Measurements from ENCODE around the gene SESTD1.
"Not testable (repeated sequence)": the region's sequence is repeated elsewhere in the genome, so short reads cannot be mapped to it uniquely, and the experiment has no call there.

The SESTD1 gene

DNA sequence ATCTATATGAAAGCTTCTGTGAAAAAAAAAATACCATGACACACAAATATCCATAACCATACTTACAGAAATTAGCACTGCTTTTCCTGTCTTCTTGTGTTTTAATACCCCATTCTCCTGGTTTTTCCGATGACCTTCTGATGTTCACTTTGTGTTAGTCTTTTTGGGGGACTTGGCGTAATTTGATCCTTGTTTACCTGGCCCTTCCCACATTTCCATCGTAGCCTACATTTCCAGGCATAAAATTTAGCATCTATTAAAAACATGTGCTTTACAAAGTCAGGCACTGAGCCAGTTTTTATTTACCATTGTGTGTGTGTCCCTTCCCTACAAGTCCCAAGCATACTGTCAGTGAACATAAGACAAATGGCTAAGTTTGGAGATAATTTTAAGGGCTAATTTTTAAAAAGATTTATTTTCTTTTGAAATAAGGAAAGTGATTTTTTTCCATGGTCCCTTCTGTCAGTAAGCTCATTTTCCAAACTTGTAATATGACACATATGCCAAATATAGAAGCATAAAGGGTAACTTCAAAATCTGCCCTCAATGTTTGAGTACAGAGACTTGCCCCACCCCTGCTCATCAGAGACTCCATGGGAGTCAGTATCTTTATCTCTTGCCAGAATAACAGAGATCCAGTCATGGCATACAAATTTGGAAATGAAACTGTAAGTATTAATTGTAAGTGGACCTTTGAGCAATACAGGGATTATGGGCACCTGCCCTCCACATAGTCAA, 27.3 kb downstream of the SESTD1 start:
- Histone ChIP-seq H3K36me3 (ENCODE audit: insufficient read depth, low read length) (no peaks in the 10 kb centered on the region), H3K9me3 (ENCODE audit: control insufficient read depth, insufficient read depth, low read length) (no peaks in the 10 kb centered on the region), H3K4me1 (ENCODE audit: insufficient read depth, low read length) (peaks cover 29% of the 10 kb centered on the region), H3K9ac (ENCODE audit: low read depth, low read length) (no peak overlapping the region)

DNA sequence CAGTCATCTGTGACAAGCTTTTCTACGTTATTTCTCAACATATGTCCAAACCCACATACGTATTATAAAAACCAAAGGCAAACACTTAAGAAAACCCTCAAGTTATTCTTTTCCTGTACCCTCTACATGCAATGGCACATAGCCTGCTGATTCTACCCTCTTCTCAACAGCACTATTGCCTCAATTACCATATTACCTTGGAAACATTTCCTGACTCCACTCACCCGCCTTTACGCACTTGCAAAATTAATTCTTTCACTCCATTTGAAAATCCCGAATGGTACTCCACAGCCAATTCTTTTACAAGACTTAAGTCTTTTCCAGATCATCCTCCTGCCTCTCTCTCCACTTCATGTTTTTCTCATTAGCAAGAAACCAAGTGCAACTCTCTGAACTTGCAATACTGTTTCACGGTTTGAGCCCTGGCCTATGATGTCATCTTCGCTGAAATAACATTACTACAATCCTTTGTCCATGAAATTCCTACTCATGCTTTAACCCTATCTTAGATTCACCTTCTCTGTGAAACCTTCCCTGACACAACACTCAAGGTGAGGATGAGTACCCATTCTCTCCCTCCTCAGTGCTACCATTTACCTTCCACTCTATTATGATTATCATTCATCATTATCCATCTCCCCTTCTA, 29.0 kb downstream of the SESTD1 start:
- Histone ChIP-seq H3K9ac (ENCODE audit: low read depth, low read length) (no peak overlapping the region), H3K4me1 (ENCODE audit: insufficient read depth, low read length) (peaks cover 29% of the 10 kb centered on the region), H3K36me3 (ENCODE audit: insufficient read depth, low read length) (no peaks in the 10 kb centered on the region), H3K9me3 (ENCODE audit: control insufficient read depth, insufficient read depth, low read length) (no peaks in the 10 kb centered on the region)

DNA sequence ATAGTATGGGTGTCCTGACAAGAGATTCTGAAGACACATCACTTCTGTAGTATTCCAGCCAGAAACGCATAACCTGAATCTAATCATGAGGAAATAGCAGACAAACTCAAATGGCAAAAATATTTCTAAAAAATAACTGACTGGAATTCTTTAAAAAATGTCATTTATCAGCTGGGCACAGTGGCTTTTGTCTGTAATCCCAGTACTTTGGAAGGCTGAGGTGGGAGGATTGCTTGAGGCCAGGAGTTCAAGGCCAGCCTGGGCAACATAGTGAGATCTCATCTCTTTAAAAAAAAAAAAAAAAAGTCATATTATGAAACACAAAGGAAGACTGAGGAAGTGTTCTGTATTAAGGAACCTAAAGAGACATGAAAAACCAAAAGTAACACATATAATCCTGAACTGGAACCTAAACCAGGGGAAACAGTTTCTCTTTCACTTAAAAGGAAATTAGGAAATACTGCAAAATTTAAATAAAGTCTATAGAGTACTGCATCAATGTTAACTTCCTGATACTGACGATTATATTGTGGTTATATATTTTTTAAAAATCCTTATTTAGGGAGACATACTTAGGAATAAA, 29.9 kb downstream of the SESTD1 start:
- Histone ChIP-seq H3K4me1 (ENCODE audit: insufficient read depth, low read length) (peaks cover 20% of the 10 kb centered on the region), H3K9ac (ENCODE audit: low read depth, low read length) (no peak overlapping the region), H3K36me3 (ENCODE audit: insufficient read depth, low read length) (no peaks in the 10 kb centered on the region), H3K9me3 (ENCODE audit: control insufficient read depth, insufficient read depth, low read length) (no peaks in the 10 kb centered on the region)

DNA sequence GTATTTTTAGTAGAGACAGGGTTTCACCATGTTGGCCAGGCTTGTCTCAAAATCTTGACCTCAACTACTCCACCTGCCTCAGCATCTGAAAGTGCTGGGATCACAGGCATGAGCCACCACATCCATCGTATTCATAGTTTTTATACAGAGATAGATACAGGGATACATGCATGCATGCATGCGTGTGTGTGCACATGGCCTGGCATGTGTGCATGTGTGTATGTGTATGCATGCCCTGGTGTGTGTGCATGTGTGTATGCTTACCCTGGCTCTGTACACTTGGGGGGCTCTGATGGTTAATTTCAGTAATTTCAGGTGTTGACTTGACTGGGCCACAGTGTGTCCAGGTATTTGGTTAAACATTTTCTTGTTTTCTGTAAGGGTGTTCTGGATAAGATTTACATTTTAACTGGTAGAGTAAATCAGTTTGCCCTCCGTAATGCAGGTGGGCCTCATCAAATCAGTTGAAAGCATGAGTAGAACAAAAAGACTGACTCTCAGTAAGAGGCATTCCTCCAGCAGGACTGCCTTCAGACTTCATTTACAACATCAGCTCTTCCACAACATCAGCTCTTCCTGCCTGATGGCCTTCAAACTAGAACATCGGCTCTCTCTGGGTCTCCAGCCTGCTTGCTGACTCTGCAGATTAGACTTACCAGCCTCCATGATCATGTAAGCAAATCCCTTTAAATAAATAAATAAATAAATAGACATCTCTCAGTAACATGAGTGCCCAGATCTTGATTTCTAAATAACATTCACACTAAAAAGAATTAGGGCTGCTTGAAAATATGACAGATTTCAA, 30.8 kb downstream of the SESTD1 start:
- Histone ChIP-seq H3K36me3 (ENCODE audit: insufficient read depth, low read length) (no peaks in the 10 kb centered on the region), H3K9ac (ENCODE audit: low read depth, low read length) (no peak overlapping the region), H3K9me3 (ENCODE audit: control insufficient read depth, insufficient read depth, low read length) (no peaks in the 10 kb centered on the region), H3K4me1 (ENCODE audit: insufficient read depth, low read length) (peaks cover 14% of the 10 kb centered on the region)

DNA sequence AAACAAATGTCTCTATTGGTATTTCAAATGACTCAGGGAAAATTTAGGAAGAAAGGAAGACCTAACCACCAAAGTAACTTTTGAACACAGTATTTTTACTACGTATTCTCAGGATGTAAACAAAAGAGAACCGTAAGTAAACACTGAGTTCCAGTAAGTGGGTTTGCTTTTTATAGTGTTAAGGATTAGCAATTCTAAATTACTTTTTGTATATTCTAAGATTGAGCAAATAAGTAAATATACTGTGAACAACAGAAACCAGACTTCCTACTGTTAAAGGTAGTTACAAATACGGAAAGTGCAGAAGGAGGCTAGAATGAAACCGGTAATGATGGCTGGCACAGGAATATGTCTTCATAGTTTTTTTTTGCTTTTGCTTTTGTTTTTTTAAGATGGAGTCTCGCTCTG, 31.5 kb downstream of the SESTD1 start:
- no peaks in the 10 kb centered on the region for H3K9me3 ChIP-seq (ENCODE audit: control insufficient read depth, insufficient read depth, low read length)
- H3K4me1 ChIP-seq (ENCODE audit: insufficient read depth, low read length): peaks cover 14% of the 10 kb centered on the region
- no peaks in the 10 kb centered on the region for H3K36me3 ChIP-seq (ENCODE audit: insufficient read depth, low read length)
- H3K9ac ChIP-seq (ENCODE audit: low read depth, low read length): no peak overlapping the region

DNA sequence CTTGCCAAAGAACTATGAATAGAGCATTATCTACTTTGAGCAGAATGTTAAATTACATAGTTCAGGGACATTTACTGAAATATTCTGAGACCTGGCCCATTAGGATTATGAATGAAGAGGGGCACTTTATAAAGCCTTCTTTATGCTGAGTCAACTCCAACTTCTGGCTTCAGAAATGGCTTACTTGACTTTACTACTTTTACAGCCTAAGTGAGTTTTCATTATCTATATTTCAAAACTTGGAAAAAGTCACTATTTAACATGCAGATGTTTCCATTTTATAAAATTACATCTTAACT, 37.7 kb downstream of the SESTD1 start:
- Histone ChIP-seq H3K4me1 (ENCODE audit: insufficient read depth, low read length) (peaks cover 10% of the 10 kb centered on the region), H3K9ac (ENCODE audit: low read depth, low read length) (no peak overlapping the region), H3K36me3 (ENCODE audit: insufficient read depth, low read length) (no peaks in the 10 kb centered on the region), H3K9me3 (ENCODE audit: control insufficient read depth, insufficient read depth, low read length) (no peaks in the 10 kb centered on the region)

DNA sequence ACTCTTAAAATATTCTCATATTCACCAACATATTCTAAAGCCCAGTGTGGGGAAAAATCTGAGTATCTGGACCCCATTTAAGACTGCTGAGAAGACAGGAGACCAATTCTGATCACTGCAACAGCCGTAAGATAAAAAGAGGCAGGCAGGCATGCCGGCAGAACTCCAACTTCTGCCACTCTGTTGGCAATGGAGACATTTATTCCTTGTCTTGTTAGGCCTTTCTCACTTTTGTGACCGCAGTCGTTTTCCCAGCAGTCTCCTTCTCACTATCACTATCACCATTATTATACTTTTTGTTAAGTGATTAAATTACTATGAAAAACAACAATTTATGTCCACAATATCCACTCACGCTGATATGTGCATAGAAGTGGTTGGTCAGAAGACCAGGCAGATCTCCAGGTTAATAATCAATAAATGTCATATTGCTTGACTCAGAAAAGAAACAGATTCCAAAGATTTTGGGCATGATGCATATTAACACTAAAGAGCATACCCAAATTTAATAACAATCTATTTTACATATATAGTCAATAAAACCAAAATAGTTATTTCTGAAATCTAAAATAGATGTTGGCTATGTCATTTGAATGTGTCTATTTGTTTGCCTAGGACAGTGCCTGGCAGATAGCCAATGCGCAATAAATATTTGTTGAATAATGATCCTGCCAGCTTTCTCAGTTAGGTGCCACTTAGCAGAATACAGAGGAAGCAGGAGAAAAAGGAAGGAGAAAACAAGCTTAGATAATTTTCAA, 38.2 kb downstream of the SESTD1 start:
- Histone ChIP-seq H3K9me3 (ENCODE audit: control insufficient read depth, insufficient read depth, low read length) (no peaks in the 10 kb centered on the region), H3K9ac (ENCODE audit: low read depth, low read length) (no peak overlapping the region), H3K36me3 (ENCODE audit: insufficient read depth, low read length) (no peaks in the 10 kb centered on the region), H3K4me1 (ENCODE audit: insufficient read depth, low read length) (peaks cover 10% of the 10 kb centered on the region)

DNA sequence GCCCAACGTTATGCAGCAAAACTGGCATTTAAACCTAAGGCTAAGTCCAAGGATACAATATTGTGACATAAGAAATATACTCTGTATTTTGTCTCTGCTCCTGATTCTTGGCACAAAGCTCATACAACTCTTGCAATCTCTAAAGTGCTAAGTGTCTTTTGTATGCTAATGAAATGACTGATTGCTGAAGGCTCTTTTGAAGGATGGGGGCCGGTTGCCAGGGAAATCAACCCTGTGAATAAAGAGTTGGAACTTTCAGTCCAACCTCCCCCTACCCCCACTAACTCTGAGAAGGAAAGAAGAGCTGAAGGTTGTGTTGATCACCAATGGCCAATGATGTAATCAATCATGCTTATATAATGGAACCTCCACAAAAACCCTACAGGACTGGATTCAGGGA, 40.3 kb downstream of the SESTD1 start:
- Histone ChIP-seq H3K9ac (ENCODE audit: low read depth, low read length) (no peak overlapping the region), H3K36me3 (ENCODE audit: insufficient read depth, low read length) (no peaks in the 10 kb centered on the region), H3K9me3 (ENCODE audit: control insufficient read depth, insufficient read depth, low read length) (no peaks in the 10 kb centered on the region), H3K4me1 (ENCODE audit: insufficient read depth, low read length) (peaks cover 10% of the 10 kb centered on the region)

DNA sequence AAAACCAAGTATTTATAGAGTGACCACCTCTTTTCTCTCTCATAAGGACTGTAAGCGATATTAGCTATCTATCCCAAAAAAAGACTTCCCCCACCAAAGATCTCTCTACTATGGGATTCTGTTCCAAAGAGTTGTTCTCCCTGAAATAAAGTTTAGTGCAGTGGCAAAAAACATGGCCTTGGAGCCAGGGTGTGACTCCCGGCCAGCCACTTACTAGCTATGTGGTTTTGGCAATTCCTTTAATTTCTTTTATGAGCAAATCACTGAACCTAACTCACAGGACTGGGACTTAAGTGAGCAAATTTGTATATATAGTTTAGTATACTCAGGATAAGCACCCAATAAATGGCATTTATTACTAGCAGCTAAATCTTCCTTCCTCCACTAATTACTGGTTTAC, 42.6 kb downstream of the SESTD1 start:
- Histone ChIP-seq H3K9me3 (ENCODE audit: control insufficient read depth, insufficient read depth, low read length) (no peaks in the 10 kb centered on the region), H3K9ac (ENCODE audit: low read depth, low read length) (no peak overlapping the region), H3K36me3 (ENCODE audit: insufficient read depth, low read length) (no peaks in the 10 kb centered on the region), H3K4me1 (ENCODE audit: insufficient read depth, low read length) (peaks cover 10% of the 10 kb centered on the region)

DNA sequence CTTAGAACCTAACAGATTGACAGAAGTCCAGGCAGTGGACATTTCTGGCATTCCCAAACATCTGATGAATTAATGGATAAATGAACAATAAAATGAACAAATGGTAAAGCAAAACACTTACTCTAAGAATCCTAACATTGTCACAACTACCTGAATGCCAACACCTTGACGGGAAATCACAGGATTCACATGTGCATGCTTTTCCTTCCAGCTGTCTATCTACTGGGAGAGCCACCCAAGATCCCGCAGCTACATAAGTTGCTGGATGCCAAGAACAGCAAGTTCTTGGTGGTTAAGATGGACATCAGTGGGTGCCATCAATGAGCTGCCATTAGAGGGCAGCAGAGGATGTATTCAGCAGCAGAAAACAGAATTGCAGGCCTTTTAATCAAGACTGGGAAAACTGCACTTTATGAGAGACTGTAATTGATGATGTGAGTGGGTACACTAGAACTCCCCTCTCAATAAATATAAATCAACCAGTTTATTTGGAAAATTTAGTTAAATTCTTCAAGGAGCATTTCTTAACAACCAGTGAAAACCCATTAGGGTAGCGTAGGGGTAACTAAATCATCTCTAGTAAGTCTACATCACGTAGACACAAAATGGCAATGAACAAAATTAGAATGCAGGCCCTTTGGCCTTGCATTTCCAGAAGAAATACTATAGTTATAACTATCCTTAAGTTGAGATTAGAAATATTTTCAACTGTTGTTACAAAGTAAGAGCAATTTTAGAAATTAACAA, 45.6 kb downstream of the SESTD1 start:
- no peaks in the 10 kb centered on the region for H3K9me3 ChIP-seq (ENCODE audit: control insufficient read depth, insufficient read depth, low read length)
- H3K36me3 ChIP-seq (ENCODE audit: insufficient read depth, low read length): no peaks in the 10 kb centered on the region
- peaks cover 1% of the 10 kb centered on the region for H3K4me1 ChIP-seq (ENCODE audit: insufficient read depth, low read length)
- no peak overlapping the region for H3K9ac ChIP-seq (ENCODE audit: low read depth, low read length)

DNA sequence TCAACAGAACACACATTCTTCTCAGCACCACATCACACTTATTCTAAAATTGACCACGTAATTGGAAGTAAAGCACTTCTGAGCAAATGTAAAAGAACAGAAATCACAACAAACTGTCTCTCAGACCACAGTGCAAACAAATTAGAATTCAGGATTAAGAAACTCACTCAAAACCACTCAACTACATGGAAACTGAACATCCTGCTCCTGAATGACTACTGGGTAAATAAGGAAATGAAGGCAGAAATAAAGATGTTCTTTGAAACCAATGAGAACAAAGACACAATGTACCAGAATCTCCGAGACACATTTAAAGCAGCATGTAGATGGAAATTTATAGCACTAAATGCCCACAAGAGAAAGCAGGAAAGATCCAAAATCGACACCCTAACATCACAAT, 50.0 kb downstream of the SESTD1 start:
- H3K36me3 ChIP-seq (ENCODE audit: insufficient read depth, low read length); H3K9ac ChIP-seq (ENCODE audit: low read depth, low read length); H3K4me1 ChIP-seq (ENCODE audit: insufficient read depth, low read length): not testable (repeated sequence)
- H3K9me3 ChIP-seq (ENCODE audit: control insufficient read depth, insufficient read depth, low read length): peaks cover 18% of the 10 kb centered on the region

DNA sequence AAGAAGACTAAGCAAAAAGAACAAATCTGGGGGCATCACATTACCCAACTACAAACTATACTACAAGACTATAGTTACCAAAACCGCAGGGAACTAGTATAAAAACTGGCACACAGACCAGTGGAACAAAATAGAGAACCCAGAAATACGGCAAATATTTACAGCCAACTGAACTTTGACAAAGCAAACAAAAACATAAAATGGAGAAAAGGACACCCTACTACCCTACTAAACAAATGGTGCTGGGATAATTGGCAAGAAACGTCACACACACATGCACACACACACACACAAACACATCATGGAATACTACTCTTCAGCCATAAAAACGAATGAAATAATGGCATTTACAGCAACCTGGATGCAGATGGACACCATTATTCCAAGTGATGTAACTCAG, 53.3 kb downstream of the SESTD1 start:
- no peaks in the 10 kb centered on the region for H3K4me1 ChIP-seq (ENCODE audit: insufficient read depth, low read length)
- peaks cover 35% of the 10 kb centered on the region for H3K9me3 ChIP-seq (ENCODE audit: control insufficient read depth, insufficient read depth, low read length)
- H3K36me3 ChIP-seq (ENCODE audit: insufficient read depth, low read length): no peaks in the 10 kb centered on the region
- H3K9ac ChIP-seq (ENCODE audit: low read depth, low read length): no peak overlapping the region

DNA sequence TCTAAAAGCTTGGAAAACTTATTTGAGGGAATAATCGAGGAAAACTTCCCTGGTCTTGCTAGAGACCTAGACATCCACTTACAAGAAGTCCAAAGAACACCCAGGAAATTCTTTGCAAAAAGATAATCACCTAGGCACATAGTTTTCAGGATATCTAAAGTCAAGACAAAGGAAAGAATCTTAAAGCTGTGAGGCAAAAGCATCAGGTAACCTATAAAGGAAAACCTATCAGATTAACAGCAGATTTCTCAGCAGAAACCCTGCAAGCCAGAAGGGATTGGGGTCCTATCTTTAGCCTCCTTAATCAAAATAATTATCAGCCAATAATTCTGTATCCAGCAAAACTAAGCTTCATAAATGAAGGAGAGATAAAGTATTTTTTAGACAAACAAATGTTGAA, 56.4 kb downstream of the SESTD1 start:
- not testable (repeated sequence) for H3K4me1 ChIP-seq (ENCODE audit: insufficient read depth, low read length); H3K9ac ChIP-seq (ENCODE audit: low read depth, low read length); H3K36me3 ChIP-seq (ENCODE audit: insufficient read depth, low read length)
- peaks cover 43% of the 10 kb centered on the region for H3K9me3 ChIP-seq (ENCODE audit: control insufficient read depth, insufficient read depth, low read length)

DNA sequence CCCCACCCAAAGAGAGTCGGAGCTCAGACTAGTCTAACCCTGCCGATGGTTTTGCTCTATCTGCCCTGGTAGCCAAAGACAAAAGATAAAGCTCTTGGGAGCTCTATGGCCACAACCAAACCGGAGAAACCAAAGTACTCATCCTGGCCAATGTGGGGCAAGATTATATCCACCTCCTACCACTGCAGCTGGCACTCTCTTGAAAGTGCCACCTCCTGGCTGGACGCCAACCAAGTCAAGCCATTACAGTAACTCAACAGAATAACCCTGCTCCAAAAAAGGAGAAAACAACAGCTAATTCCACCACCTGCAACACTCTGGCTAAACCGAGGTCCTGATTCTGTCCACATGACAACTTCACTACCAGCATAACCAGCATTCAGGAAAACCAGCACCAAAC, 57.6 kb downstream of the SESTD1 start:
- Histone ChIP-seq H3K9me3 (ENCODE audit: control insufficient read depth, insufficient read depth, low read length) (peaks cover 51% of the 10 kb centered on the region), H3K9ac (ENCODE audit: low read depth, low read length) (no peak overlapping the region), H3K4me1 (ENCODE audit: insufficient read depth, low read length) (no peaks in the 10 kb centered on the region), H3K36me3 (ENCODE audit: insufficient read depth, low read length) (no peaks in the 10 kb centered on the region)

Data from ES-I3 (cell line).